ACHN (cell line): ENCODE measurements around the gene MAST1.

Experiments used
- DNase-seq: peaks from one replicate; pipeline ENCODE4 v3.0.0-alpha.2; 2015
- in situ Hi-C: cut with HindIII; loops from 2 replicates; pipeline ENCODE4 v1.10.0; 2017; ENCODE audit warnings: low sequenced_read_pairs, low pct_ligation_motif_present, low pct_unique_long_range_greater_than_20kb

MAST1 gene

DNA sequence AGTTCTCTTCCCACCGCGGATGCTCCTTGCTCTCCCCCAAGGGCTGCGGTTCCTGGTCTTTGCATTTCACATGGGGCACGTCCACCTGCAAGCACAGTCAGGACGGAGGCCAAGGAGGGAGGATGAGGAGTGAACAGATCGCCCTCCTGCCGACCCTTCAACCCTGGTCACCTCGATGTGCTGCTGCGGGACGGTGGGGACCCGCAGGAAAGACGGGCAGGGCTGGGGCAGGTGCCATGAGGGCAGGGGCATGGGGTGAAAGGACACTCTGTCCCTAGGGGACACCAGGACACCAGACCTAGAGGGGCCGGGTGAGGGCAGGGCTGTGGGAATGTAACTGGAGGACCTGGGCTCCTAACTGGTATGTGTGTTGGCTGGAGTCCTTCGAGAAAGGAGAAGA lies 79.9 kb downstream of the MAST1 start:
- no peak for DNase-seq
- in situ Hi-C loops = no loop called here

DNA sequence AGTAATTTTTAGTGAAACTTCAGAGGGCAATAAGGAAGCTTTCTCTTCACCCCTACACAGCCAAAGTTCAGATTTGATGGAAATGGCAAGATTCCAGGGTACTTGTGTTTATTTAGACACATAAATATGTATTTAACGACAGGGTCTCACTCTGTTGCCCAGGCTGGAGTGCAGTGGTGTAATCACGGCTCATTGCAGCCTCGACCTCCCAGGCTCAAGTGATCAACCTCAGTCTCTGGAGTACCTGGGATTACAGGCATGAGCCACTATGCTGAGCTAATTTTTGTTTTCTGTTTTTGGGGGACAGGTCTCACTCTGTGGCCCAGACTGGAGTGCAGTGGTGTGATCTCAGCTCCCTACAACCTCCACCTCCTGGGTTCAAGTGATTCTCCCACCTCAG lies 82.7 kb downstream of the MAST1 start:
- DNase-seq = no peak
- in situ Hi-C loops = no loop called here

GRCh38 chr19:12922959-12923358 lies 84.6 kb downstream of the MAST1 start:
- DNase-seq = no peak
- in situ Hi-C loops = no loop called here
